C4-2B (cell line): ENCODE measurements around the gene ZDHHC22.

Source experiments
- H3K27ac ChIP-seq: fragments of 450-650 bp; 2 replicates; pipeline ENCODE4 v1.5.1; 2017
- CTCF ChIP-seq: fragments of 450-650 bp; conservative IDR thresholded peaks from 2 replicates; pipeline ENCODE4 v1.5.1; 2017; ENCODE audit warnings: mild to moderate bottlenecking
- ZFX ChIP-seq: fragments of 450-650 bp; IDR thresholded peaks from 2 replicates; pipeline ENCODE4 v1.6.1; 2017

The ZDHHC22 gene

GRCh38 chr14:77100961-77101360 is 40.6 kb downstream of the ZDHHC22 start:
- TF ChIP-seq CTCF (no peak), ZFX (no peak)

GRCh38 chr14:77099425-77100167 is 42.0 kb downstream of the ZDHHC22 start:
- peak overlapping the region; percentile 96 for H3K27ac ChIP-seq
- TF ChIP-seq CTCF (no peak), ZFX (no peak)

More at GRCh38 chr14:77100961-77101360, 40.6 kb downstream of the ZDHHC22 start:
- no peak overlapping the region for H3K27ac ChIP-seq

GRCh38 chr14:77098529-77099353 is 42.9 kb downstream of the ZDHHC22 start:
- peak overlapping the region; percentile 96 for H3K27ac ChIP-seq
- TF ChIP-seq ZFX (no peak; the same call in 1 of the 2 replicates), CTCF (no peak)

GRCh38 chr14:77097700-77098528 is 43.7 kb downstream of the ZDHHC22 start, which contains the start of gene CIPC:
Gene CIPC, plus strand, starts transcription at chr14:77098258. Its CDS starts 7,451 bp downstream, at chr14:77105709.
- TF ChIP-seq ZFX (peak; percentile 75), CTCF (no peak)
- peak within 1 kb of the TSS; percentile 96 for H3K27ac ChIP-seq

- peak overlapping the region; percentile 96 for H3K27ac ChIP-seq
- TF ChIP-seq CTCF (no peak), ZFX (no peak)
Observed at GRCh38 chr14:77097006-77097699, 44.4 kb downstream of the ZDHHC22 start.

GRCh38 chr14:77094672-77095284 is 46.8 kb downstream of the ZDHHC22 start:
- TF ChIP-seq CTCF: peak; percentile 93
- TF ChIP-seq ZFX: no peak
- no peak overlapping the region for H3K27ac ChIP-seq
